Kidney epithelial cell (primary cell): ENCODE data around the gene PLPP6. TPM values are rescaled to one million over a fixed set of nuclear protein-coding genes. Genes with fewer than 3 reads are reported as not detected.

ENCODE experiments used
- DNase-seq: peaks from one replicate; pipeline ENCODE4 v3.0.0-alpha.2; 2010; ENCODE audit warnings: low read depth
- H3K27me3 ChIP-seq: 2 replicates; pipeline ENCODE4 v1.6.0; 2011; ENCODE audit warnings: low read length; ENCODE audit not compliant: control insufficient read depth, insufficient read depth
- H3K36me3 ChIP-seq: 2 replicates; pipeline ENCODE4 v1.5.1; 2011; ENCODE audit warnings: low read length; ENCODE audit not compliant: control insufficient read depth, insufficient read depth
- H3K4me3 ChIP-seq: 2 replicates; pipeline ENCODE4 v1.5.1; 2011; ENCODE audit warnings: low read depth, mild to moderate bottlenecking, control low read depth, low read length
- total RNA-seq: library from RNA; depleted of rRNA; stranded (reverse); fragments of >200 nt; gene quantifications from 2 replicates; pipeline ENCODE4 v1.2.3, GENCODE V29; 2015
- TF ChIP-seq, protein P1 (sequence below): IDR thresholded peaks from 2 replicates; pipeline ENCODE4 v1.5.1; 2011; ENCODE audit warnings: mild to moderate bottlenecking, moderate library complexity, low read length, control low read depth, inconsistent platforms; ENCODE audit not compliant: insufficient read depth, poor library complexity, severe bottlenecking

Gene PLPP6
- total RNA-seq, 1 donor from 2014 or later, result 10.0 TPM

DNA sequence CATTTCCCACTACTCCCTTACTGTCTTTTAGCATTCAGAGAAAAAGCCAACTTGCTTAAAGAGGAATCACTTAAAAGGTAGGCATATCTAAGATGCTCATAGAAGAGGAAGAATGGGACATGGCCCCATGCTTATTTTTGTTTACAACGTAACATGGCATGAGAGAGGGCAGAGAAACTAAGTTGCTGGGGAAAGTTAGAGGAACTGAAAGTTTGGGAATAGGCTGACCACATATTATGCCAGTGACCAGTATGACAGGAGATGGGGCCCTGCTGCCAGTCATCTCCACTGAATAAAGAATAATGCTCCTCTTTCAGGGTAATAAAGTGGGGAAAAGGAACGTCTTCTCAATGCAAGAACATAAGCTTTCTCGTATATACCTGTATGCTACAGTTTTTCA, 1.9 kb downstream of the PLPP6 start:
- Histone ChIP-seq H3K4me3 (no peak overlapping the region), H3K36me3 (no peaks in the 10 kb centered on the region), H3K27me3 (no peaks in the 10 kb centered on the region)
- no peak for DNase-seq
- TF ChIP-seq, protein P1, sequence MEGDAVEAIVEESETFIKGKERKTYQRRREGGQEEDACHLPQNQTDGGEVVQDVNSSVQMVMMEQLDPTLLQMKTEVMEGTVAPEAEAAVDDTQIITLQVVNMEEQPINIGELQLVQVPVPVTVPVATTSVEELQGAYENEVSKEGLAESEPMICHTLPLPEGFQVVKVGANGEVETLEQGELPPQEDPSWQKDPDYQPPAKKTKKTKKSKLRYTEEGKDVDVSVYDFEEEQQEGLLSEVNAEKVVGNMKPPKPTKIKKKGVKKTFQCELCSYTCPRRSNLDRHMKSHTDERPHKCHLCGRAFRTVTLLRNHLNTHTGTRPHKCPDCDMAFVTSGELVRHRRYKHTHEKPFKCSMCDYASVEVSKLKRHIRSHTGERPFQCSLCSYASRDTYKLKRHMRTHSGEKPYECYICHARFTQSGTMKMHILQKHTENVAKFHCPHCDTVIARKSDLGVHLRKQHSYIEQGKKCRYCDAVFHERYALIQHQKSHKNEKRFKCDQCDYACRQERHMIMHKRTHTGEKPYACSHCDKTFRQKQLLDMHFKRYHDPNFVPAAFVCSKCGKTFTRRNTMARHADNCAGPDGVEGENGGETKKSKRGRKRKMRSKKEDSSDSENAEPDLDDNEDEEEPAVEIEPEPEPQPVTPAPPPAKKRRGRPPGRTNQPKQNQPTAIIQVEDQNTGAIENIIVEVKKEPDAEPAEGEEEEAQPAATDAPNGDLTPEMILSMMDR, result no peak

DNA sequence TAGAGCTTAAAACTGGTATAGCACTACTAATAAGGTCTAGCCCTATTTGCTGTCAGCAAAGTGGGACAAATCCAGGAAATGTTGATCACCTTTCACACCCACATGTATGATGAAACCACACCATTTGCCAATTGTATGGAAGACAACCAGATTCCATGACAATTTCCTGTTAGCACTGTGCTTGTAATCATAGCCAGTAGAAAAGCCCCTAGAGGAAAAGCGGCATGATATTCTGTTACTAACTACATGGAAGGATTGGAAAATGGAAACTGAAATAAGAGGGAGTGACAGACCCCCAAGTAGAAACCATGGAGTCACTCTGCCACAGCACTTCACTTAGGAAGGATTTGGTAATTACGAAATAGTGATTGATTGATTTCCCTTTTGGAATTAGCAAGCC, 3.3 kb downstream of the PLPP6 start:
- TF ChIP-seq, protein P1, result no peak
- Histone ChIP-seq H3K36me3 (no peaks in the 10 kb centered on the region), H3K27me3 (no peaks in the 10 kb centered on the region), H3K4me3 (peak overlapping the region; percentile 7)
- no peak for DNase-seq

DNA sequence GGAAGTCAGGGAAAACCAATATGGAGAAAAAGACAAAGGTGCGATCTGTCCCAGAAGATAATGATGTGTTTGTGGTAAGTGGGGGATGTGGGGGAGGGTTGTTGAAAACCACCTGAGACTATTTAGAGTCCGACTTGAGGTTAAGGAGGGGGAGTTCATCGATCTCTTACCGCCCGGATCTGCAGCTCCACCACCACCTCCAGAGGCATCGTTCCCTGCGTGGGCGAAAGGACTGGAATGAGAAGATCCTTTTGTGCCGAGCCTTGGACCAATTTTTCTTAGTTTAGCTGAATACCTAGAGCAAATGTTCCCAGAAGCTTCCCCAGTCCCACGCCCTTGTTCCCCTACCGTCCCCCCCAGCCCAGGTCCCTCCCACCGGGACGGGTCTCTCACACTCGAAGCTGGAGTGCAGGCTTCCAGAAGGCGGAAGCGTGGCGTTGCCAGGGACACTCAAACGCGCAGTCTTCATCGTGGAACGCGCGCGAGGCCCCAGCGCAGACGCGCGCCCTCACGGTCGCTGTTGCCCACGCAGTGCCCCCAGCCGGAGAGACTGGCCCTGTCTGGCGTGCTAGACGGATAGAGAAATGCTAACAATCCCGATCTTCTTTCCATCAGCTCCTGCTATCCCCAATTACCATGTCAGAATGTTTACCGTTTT, 4.1 kb downstream of the PLPP6 start, which contains the start of gene SPATA6L:
SPATA6L (minus strand) TSS at position 439 of the 658 bp plus-strand sequence; CDS start at position 209, 230 bp downstream.
- no peaks in the 10 kb centered on the region for H3K27me3 ChIP-seq
- no peak for DNase-seq
- no peaks in the 10 kb centered on the region for H3K36me3 ChIP-seq
- H3K4me3 ChIP-seq, result peak within 1 kb of the TSS; percentile 64
- TF ChIP-seq, protein P1, result peak; percentile 22

DNA sequence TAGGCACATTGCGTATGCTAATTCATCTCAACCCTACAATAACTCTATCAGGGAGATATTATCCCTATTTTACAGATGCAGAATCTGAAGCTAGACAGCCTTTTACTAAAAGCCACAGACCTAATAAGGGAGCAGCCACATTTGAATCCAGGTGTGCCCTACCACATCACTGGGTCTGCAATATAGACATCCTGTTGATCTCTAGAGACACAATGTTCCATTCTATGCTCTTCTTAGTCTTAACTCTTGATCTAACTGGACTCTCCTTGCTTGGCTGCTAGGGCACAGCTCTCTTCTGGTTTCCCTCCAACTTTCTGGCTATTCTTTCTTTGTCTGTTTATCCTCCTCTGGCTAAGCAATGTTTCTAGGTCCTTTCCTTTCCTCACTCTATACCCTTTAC, 5.6 kb downstream of the PLPP6 start:
- Histone ChIP-seq H3K27me3 (no peaks in the 10 kb centered on the region), H3K36me3 (no peaks in the 10 kb centered on the region), H3K4me3 (no peak overlapping the region)
- no peak for DNase-seq
- TF ChIP-seq, protein P1, result no peak

DNA sequence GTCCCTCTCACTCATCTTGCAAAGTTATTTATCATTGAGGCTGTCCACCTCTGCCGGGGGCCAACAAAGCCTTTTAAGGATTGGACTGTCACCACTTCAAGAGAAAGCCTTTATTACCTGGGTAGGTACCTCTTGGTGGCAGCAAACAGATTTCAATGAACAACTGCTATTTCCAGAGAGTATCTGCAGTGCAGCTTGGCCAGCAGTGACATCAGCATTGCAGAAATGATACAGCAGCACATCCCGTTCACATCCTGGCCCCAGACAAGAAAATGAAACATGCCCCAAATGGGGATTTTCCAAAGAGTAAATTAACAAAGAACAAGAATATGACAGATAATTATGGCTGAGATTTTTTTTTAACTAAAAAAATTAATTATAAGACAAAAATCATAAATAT, 6.5 kb downstream of the PLPP6 start:
- no peak for DNase-seq
- no peaks in the 10 kb centered on the region for H3K36me3 ChIP-seq
- H3K27me3 ChIP-seq, result no peaks in the 10 kb centered on the region
- TF ChIP-seq, protein P1, result no peak
- no peak overlapping the region for H3K4me3 ChIP-seq

DNA sequence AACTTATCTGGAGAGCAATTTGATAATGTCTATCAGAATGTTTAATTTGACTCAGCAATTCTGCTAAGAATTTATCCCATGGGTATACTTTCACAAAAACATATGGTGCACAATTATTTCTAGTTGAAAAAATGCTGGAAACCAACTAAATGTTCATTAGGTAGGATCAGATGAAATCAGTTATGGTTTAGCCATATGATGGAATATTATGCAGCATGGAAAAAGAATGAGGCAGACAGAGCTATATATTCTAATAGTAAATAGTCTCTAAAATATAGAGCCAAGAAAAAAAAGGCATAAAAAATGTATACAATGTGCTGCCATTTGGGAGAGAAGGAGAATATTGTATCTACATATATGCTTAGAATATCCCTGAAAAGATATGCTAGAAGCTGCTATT, 7.8 kb downstream of the PLPP6 start:
- H3K4me3 ChIP-seq, result no peak overlapping the region
- TF ChIP-seq, protein P1, result no peak

More for the DNA sequence above, 7.8 kb downstream of the PLPP6 start:
- Histone ChIP-seq H3K27me3 (no peaks in the 10 kb centered on the region), H3K36me3 (no peaks in the 10 kb centered on the region)
- DNase-seq, result no peak
